HG03354 (cell line): Measurements from ENCODE around the gene LPXN.

Experiments used
- ATAC-seq: cut with Tn5 transposase; IDR thresholded peaks from one replicate; pipeline ENCODE4 v1.9.1; 2021; ENCODE audit warnings: mild to moderate bottlenecking; ENCODE audit not compliant: unreplicated experiment, poor library complexity, severe bottlenecking

LPXN gene

GRCh38 chr11:58575377-58576020 is at the start of gene LPXN:
TSS of gene LPXN (minus strand) at chr11:58575856. CDS start at chr11:58575772, 84 bp downstream.
- no peak for ATAC-seq

DNA sequence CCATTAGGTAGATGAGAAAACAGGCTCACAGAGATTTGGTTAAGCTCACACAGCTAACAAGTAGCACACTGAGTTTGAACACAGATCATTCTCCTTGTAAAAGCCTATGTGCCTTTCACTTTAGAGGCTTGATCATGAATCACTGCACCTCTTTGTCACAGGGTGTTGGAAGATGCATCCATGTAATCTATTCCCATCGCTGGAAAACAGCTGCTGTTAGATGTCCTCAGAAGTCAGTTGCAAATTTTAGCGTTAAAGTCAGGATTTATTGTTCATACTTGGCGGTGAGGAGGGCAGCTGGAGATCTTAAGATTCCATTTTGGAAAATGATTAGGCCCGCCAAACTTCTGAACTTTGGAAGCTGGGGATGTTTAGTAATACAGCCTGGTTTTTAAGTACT is 49.4 kb upstream of the LPXN start:
- ATAC-seq, result no peak

DNA sequence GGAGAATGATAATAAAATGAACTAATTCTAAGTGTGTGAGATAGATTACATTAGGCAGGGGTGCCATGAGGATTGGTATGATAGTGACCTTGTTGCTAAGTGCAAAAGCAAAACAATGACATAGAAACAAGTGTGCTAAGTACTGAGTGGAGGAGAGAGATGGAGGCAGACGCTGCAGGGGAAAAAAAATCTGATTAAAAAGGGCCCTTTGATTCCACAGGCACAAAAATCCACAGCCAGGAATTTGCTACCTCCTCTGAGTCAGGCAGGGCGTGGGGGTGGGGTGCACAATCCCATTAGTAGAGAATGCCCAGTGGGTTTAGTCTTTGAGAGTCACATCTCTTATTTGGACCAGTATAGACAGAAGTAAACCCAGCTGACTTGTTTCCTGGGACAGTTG is 46.7 kb upstream of the LPXN start, which contains the start of gene CNTF:
Gene CNTF (plus strand): TSS at position 322 of the 400 bp plus-strand sequence. CDS start 88 bp downstream, outside the sequence.
- ATAC-seq, result no peak

DNA sequence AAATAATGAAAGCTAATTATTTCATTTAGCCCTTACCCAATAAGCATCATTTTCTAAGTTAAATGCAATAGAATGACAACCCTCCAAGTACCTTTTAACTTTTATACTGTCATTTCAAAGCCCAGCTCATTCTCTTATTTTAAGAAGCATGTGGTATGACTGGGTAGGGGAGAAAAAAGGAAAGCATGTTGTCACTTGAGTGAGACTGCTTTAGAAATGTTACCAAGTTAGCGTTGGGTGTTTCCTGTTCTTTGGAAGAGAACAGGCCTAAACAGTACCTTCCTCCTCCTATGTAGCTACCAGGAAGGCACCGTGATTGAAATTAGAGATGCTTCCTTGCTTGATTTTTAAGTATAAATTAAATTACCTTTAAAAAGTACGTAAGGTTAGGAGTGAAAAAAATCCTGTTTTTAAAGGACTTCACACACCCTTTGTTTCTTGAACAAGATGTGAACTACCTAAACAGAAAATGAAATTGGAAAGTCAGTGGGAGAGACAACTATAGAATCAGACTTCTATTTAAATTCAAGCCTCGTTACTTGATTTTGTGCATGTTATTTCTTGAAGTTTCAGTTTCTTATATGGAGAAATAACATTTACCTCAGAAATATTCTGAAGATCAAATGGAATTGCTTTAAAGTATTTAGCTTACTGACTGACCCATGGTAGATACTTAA is 46.1 kb upstream of the LPXN start:
- ATAC-seq, result no peak

DNA sequence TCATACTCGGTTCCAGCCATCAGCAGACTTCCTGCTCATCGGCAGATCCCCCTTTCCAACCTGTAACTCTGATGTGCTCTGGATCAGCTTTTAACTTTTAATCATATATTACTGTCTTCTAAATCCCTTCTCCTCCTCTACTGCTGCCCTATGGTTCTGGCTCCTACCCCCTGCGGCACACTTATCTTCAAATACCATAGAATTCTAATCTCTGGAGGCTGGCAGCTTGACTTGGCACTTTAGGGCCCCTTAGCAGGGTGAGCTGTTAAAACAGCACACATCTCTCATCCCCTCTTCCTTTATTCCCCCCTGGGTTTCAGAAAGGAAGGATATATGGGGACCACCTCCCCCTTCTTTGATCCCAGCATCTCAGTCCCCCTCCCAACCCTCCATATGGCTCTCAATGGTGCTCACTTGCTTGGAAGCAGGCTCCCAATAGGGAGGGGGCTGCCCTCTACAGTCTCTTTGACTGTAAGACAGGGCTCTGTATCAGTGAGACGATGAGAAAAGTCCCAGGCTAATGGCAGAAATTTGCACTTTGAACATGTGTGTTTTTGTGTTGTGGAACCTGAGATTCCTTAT is 42.4 kb upstream of the LPXN start:
- no peak for ATAC-seq

DNA sequence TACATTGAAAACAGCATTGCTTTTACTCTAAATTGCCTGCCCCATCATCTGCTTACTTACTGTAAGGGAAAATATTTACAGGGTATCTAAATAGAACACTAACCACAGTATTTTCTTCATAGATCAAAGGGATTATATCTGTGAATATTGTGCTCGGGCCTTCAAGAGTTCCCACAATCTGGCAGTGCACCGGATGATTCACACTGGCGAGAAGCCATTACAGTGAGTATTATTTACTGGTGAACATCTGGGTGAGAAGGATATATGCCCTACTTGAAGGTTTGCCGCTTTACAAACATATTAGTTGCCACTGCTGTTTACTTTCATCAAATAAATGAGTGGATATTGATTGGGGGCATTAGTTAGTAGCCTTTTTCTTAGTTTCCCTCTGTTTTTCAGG is 40.9 kb upstream of the LPXN start:
- no peak for ATAC-seq

GRCh38 chr11:58615559-58615958 is 39.9 kb upstream of the LPXN start:
- ATAC-seq, result no peak

DNA sequence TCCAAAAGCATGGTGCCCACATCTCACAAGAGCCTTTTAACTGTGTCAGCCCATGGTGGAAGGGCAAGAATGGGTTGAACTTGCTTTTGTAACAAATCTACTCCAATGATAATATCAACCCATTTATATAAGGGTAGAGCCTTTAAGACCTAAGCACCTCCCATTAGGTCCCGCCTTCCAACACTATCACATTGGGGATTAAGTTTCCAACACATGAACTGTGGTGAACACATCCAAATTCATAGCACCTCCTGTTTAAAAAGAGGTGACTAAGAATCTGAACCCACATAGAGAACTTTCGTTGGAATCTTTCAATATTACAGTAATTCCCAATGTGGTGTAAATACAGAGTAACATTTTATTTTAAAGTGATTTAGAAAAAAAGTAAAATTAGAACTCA is 37.6 kb upstream of the LPXN start:
- ATAC-seq, result no peak

DNA sequence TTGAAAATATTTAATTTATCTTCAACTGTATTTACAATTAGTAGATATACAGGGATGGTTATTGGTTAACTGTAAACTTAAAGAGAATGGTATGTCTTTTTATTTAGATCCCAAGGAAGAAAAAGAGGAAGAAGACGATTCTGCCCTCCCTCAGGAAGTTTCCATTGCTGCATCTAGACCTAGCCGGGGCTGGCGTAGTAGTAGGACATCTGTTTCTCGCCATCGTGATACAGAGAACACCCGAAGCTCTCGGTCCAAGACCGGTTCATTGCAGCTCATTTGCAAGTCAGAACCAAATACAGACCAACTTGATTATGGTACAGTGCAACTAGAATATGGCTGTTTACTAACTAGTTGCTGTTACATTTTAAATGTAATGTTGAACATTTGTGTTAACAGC is 34.1 kb upstream of the LPXN start:
- no peak for ATAC-seq

- ATAC-seq, result no peak
These were observed 32.7 kb upstream of the LPXN start for GRCh38 chr11:58608331-58608730.

DNA sequence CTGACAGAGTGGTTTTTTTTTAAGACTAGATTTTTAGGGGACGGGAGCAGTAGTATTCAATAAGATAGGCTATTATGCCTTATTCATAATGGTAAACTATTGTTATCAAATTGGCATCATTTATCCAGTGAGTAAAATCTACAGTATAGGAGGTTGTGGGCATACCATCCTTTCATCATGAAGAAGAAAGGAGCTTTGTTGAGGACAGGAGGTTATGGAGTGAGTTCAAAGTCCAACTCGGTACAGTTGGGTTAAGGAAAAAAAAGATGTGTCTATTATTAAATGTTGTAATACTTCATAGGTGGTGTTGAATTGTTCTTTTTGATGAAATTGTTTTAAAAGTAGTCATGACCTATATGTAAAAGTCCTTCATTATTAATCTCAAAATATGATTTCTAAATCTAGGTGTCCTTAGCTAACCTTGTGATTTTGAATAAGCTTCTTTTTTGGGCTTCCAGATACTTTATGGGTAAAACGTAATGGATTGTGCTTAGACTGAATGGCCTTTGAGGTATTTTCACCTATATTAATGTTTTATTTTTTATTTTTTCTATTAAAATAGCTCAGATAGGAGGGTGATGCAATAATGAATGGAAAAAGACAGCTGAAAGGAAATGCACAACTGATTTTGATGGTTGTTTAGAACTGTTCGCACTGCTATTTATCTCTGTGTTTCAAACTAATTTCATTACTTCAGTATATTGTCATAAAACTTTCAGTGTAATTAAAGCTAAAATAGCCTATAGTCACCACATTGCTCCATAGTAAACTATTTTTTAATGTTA is 31.5 kb upstream of the LPXN start:
- no peak for ATAC-seq

DNA sequence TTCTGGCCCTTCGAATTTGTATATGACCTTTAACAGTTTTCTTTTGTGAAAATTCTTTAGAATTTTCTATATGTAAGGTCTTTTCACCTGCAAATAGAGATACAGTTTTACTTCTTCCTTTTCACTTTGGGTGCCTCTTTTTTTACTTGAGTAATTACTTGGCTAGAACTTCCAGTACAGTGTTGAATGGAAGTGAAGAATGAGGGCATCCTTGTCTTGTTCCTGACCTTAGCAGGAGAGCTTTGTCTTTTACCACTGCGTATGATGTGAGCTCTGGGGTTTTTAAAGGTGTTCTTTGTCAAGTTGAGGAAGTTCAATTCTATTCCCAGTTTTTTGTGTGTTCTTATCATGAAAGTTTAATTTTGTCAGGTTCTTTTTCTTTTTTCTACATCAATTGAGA is 24.9 kb upstream of the LPXN start:
- ATAC-seq, result no peak

DNA sequence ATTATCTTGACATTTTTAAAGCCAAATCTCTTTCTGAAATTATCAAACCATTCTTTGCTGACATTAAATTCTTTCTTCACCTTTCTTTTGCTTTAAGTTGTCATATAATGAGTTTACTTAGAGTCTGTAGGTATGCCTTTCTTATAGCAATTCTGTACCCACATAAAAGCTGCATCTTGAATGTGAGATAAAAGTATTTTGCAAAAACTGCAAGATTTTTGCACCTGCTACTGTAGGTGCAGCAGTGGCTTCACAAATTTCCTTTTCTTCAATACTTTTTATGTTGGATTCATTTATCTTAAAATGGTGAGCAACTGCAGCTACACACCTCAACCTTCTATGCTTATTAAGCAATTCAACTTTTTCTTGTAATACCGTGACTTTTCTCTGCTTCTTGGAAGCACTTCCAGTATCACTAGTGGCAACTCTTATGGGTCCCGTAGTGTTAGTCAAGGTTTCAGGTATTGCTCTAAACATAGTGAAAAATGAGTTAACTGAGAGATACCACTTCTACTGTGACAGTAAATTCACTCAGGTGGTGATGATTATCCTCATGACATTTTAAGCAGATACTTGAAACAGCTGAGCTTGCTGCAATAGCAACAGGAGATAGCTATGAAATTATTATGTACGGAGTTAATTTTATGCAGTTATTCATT is 22.0 kb upstream of the LPXN start:
- no peak for ATAC-seq

- ATAC-seq, result no peak
These were observed 21.0 kb upstream of the LPXN start for GRCh38 chr11:58596621-58597020.

- ATAC-seq, result no peak
These were observed 19.2 kb upstream of the LPXN start for GRCh38 chr11:58594826-58595225.

DNA sequence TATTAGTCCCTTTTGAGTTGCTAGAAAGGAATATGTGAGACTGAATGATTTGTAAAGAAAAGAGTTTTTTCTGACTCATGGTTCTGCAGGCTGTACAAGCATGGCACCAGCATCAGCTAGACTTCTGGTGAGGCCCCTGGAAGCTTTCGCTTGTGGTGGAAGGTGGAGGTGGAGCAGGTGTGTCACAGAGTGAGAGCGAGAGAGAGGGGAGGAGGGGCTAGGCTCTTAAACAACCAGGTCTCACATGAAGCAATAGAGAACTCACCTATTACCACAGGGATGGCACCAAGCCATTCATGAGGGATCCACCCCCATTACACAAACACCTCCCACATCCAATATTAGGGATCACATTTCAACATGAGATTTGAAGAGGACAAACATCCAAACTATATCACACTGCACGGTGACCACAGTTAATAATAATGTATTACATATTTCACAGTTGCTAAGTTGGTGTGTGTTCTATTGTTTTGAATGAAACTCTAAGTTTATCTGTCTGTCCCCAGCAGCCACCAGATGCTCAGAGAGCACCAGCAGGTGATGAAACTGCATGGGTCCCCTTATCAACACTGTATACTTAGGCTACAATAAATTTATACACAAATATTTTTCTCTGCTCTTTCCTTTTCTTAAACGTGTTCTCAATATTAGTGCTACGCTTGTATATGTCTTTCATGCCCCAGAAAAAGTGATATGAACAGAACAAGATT is 17.3 kb upstream of the LPXN start:
- peak; percentile 52 for ATAC-seq

DNA sequence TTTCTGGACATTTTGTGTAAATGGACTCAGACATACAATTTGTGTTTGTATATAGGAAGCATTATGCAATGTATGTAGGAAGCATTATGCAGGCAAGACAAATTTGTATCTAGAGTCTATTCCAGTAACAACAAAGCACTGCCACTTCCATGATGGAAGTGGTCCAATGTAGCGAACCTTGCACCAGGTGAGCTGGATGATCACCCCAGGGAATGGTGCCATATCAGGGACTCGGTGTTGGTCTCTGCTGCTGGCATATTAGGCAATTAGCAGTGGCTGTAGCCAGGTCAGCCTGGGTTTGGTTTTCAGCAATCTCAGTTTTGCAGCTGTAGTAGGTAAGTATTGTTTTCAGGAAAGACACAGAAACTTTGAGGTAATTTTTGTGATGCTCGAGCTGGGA is 16.0 kb upstream of the LPXN start:
- no peak for ATAC-seq

DNA sequence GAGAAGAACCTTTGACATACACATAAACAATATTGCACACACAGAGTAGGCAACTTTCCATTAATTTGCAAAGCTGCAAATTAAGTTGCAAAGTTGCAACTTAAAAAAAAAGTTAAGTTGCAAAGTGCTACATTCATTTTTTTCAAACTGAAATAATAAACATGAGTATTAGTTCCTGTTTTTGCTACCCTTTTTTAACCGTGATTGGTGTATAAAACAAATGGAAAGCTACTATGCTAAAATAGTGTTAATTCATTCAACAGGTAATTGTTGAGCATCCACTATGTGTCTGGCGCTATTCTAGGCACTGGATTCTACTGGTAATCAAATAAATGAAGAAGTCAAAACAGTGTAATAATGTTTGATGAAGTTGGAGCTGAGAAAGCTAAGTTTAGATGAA is 11.3 kb upstream of the LPXN start:
- ATAC-seq, result no peak

- no peak for ATAC-seq
These were observed 6.8 kb upstream of the LPXN start for GRCh38 chr11:58582437-58582836.
